Retinal pigment epithelial cell (primary cell): ENCODE results near the gene PSAP.

Experiments
- DNase-seq: peaks from one replicate; pipeline ENCODE4 v3.0.0-alpha.2; 2010; ENCODE audit warnings: low read depth
- H3K4me3 ChIP-seq: 2 replicates; pipeline ENCODE4 v1.5.1; 2011; ENCODE audit warnings: mild to moderate bottlenecking, low read length, control low read depth, moderate library complexity
- TF ChIP-seq, protein P1 (sequence below): conservative IDR thresholded peaks from 2 replicates; pipeline ENCODE4 v1.5.1; 2011; ENCODE audit warnings: low read depth, low read length, control low read depth, inconsistent platforms

Gene PSAP

DNA sequence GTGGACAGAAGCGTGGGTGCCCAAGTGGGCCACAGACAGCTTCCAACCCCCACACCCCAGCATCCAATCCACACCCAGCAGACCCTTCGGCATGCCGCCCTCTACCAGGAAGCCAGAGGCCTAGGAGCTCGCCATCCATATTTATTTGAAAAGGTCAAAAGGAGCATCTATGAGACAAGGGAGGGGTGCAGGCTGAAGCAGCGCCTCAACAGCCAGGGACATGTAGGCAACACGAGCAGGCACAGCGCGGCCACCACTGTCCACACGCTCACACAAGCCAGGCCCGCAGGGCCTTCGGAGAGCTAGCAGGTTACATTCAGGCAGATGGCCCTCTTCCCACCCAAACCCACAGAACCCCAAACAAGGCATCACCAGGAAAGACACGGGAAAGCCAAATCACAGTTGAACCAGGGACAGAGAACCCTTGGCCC is 34.6 kb downstream of the PSAP start:
- DNase-seq: no peak
- TF ChIP-seq, protein P1, sequence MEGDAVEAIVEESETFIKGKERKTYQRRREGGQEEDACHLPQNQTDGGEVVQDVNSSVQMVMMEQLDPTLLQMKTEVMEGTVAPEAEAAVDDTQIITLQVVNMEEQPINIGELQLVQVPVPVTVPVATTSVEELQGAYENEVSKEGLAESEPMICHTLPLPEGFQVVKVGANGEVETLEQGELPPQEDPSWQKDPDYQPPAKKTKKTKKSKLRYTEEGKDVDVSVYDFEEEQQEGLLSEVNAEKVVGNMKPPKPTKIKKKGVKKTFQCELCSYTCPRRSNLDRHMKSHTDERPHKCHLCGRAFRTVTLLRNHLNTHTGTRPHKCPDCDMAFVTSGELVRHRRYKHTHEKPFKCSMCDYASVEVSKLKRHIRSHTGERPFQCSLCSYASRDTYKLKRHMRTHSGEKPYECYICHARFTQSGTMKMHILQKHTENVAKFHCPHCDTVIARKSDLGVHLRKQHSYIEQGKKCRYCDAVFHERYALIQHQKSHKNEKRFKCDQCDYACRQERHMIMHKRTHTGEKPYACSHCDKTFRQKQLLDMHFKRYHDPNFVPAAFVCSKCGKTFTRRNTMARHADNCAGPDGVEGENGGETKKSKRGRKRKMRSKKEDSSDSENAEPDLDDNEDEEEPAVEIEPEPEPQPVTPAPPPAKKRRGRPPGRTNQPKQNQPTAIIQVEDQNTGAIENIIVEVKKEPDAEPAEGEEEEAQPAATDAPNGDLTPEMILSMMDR: no peak
- no peak overlapping the region for H3K4me3 ChIP-seq

DNA sequence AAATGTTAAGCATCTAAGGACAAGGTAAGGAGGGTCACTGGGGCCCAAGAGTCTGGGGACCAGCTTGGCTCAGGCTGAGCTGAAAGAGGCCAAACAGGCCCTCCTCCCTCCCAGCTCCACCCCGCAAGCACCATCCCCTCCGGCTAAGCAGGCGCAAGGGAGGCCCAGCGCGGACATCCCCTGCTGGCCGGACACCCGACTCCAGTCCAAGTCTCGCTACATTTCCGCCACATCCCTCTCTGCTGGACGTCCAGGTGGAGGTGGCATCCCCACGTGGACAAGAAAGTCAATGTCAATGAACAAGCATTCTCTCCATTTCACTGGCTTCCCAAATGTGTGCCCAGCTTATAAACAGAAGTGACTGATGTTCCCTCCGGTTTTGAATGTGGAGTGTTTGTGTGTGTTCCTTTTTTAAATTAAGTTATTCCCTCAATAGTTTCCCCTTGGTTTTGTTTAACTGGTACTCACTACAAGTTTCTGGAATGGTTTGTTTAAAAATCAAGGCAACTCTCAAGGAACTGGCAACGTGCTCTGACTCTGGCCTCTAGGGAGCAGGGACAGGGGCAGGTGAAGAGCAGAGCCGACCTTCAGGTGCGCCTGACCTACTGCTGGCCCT is 35.4 kb downstream of the PSAP start:
- TF ChIP-seq, protein P1: no peak
- no peak overlapping the region for H3K4me3 ChIP-seq
- no peak for DNase-seq

DNA sequence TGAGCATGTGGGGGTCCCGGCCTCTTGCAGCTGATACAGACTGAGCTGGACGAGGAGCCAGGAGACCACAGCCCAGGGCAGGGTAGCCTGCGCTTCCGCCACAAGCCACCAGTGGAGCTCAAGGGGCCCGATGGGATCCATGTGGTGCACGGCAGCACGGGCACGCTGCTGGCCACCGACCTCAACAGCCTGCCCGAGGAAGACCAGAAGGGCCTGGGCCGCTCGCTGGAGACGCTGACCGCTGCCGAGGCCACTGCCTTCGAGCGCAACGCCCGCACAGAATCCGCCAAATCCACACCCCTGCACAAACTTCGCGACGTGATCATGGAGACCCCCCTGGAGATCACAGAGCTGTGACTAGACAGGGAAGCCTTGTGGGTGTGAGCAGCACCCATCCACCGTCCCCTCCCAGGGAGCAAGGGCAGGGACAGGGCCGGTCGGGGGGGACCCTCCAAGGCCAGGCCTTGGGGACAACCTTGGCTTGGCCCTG is 36.1 kb downstream of the PSAP start:
- TF ChIP-seq, protein P1: no peak
- DNase-seq: no peak
- no peak overlapping the region for H3K4me3 ChIP-seq

DNA sequence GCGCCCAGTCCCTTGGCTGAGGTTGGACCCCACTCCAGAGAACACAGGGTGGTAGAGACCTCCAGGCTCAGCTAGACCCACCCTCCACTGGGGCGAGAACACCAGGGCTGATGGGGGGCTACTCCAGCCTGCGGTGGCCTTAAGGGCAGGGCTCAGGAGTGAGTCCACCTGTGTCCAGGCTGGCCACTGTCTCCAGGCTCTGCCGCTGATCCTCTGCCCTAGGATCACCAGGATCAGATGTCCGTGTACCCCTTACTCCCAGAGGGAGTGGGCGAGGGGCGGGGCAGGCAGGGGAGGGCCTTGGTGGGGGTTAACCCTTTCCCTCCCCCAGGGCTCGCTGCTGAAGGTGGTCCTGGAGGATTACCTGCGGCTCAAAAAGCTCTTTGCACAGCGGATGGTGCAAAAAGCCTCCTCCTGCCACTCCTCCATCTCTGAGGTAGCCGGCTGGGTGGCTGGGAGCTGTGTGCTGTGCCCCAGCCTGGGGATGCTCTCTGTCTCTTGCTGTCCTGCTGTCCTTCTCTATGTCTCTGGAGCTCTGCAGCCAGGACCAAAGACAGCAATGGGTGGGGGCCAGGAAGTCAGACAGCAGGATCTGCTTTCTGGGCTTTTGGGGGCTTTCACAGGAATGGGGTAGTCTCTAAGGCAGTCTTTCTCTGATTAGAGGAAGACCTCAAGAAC is 38.0 kb downstream of the PSAP start:
- TF ChIP-seq, protein P1: no peak

DNA sequence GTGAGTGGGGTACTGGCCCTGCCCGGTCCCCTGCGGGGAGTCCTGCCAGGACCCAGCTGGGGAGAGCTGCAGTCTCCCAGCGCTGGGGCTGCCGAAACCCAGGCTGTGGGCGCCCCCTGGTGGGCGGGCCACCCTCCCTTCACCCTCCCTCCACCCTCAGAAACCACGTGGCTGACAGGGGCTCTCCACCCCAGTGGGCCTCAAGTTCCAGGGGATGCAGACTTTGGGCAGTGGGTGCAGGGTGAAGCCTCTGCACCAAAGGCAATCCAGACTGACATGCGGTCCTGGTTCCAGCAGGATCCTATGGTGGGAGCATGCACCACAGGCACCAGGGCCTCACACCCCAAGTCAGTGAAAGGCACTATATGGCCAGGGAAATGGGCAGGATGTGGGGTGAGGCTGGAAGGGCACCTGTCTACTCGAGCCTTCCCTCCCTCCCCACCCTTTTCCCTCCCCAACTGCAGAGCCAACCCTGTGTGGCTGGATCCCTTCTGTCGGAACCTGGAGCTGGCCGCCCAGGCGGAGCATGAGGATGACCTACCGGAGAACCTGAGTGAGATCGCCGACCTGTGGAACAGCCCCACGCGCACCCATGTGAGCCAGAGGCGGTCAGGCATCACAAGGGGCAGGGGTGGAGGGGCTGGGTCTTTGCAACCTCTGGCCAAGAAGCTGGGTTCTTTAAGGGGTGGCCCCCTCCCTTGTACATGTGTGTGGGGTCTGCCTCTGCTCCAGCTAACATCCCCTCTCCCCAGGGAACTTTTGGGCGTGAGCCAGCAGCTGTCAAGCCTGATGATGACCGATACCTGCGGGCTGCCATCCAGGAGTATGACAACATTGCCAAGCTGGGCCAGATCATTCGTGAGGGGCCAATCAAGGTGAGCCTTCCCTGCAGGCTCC is 38.8 kb downstream of the PSAP start:
- no peak for DNase-seq
- TF ChIP-seq, protein P1: peak; percentile 85

More for the DNA sequence above, 38.0 kb downstream of the PSAP start:
- no peak overlapping the region for H3K4me3 ChIP-seq
- no peak for DNase-seq

DNA sequence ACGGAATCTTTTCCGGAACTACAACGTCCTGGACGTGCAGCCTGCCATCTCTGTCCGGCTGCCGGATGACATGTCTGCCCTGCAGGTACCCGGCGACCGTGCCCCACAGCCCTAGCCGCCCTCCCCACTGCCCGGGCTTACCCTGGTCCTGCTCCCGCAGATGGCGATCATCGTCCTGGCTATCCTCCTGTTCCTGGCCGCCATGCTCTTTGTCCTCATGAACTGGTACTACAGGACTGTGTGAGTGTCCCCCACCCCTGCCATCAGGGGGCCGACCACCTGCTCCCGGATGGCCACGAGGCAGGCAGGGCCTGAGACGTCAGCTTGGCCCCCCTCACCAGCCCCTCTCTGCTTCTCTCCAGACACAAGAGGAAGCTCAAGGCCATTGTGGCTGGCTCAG is 39.7 kb downstream of the PSAP start:
- no peak for DNase-seq
- H3K4me3 ChIP-seq: no peak overlapping the region
- TF ChIP-seq, protein P1: no peak

More for the DNA sequence above, 38.8 kb downstream of the PSAP start:
- no peak overlapping the region for H3K4me3 ChIP-seq
